HuH-7 (cell line): ENCODE results near the gene B9D1.

Experiments
- DNase-seq: peaks from one replicate; pipeline ENCODE4 v3.0.0; 2011; ENCODE audit warnings: low spot score

Gene B9D1

DNA sequence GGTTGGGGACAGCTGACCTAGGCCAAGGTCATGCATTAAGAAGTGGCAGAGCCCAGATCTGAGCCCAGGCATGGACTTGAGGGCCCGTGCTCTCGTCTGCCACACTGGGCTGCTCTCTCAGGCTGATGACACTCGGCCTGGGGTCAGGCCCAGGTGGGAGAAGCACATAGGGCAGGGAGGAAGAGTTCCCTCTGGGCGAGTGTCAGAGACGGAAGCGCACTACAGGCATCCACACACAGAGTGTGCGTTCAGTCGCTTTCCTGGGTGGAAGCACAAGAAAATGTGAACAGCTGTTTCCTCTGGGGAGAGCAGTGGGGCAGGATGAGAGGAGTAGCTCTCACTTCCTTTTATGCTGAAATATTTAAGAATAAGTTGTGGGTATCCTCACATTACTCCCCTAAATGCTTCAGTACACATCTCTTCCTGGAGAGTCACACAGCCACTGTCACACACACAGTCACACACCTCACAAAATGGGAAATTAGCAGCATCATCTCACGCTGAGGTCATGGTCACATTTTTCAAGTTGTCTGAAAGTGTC, 59.7 kb downstream of the B9D1 start:
- no peak for DNase-seq

DNA sequence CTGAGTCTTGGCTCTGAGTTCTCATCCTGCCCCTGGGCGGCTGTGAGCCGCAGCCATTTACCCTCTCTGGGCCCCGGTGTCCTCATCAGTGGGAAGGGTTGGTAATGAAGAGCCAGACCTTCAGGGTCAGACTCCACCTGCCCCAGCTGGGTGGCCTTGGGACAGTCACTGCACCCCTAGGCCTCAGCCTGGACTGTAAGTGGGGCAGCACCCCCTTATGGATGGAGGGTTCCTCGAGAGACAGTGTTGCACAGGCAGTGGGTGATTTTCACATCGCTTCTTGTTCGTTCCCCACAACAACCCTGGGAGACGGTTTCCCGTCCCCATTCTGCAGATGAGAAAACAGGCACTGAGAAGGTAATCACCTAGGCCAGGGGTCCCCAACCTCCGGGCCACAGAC, 60.5 kb downstream of the B9D1 start:
- DNase-seq: no peak

DNA sequence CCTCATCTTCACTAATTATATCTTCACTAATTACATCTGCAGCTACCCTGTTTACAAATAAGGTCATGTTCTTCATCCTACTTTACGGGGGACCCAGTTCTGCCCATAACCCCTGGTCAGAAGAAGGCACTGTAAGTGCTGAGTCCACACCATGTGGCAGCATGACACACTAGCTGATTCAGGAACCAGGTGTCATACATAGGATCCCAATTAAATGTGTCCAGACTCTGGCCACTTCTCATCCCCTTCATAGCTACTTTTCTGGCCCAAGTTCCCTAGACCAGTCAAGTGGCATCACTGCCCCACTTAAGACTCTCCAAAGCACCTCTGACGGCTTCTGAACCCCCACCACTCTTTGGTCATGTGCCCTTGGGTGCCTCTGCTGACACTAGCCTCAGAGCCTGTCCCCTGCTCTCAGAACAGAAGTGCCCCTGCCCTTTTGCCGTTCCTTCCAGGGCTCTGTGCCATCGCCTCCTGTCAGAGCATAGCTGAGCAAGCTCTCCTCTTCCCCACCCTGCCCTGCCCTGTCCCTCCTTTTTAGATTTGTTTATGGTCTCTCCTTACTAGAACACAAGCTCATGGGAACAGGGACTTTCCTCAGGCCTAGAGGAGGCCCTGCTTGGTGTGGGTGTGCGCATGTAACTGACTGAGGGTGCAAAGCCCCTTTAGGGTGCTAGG, 61.1 kb downstream of the B9D1 start:
- no peak for DNase-seq

DNA sequence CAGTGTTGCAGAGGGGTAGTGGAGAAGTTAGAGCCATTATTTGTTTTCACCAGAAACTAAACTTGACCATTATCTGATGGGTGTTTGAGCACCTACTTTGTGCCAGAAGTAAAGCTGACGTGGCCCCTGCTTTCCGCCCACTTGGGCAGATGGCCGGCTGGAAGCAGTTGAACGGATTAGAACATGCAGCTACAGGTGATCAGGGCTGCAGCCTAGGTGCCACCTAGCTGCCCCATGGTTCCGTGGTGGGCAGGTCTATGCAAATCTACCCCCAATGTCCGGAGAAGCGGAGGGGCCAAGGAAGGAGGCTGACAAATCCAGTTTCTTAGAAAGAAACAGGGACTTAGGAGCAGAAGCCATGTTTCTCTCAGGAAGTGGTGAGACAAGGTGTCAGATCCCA, 62.7 kb downstream of the B9D1 start:
- no peak for DNase-seq

DNA sequence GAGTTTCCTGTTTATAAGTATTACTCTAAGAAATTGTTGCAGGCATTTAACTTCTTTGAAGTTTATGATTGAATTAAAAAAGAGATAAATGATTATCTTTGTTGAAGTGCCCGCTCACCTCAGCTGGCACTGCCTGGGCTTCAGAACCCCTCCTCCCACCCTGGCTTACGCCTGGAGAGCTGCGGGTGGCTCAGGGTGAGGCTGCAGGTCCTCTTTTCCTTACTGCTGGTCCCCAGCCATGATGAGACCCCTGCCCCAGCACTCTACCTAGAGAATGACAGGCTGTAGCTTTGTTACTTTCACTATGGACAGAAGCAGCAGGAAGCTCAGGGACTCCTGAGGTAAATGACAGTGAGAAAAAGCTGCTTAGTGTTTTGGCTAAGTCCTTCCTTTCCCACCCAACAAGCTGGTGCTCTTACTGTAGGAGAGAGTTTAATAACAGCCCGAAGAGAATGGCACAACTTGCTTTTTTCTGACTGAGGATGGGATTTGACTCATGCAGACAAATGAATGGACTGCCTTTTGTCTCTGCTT, 63.2 kb downstream of the B9D1 start:
- DNase-seq: no peak

DNA sequence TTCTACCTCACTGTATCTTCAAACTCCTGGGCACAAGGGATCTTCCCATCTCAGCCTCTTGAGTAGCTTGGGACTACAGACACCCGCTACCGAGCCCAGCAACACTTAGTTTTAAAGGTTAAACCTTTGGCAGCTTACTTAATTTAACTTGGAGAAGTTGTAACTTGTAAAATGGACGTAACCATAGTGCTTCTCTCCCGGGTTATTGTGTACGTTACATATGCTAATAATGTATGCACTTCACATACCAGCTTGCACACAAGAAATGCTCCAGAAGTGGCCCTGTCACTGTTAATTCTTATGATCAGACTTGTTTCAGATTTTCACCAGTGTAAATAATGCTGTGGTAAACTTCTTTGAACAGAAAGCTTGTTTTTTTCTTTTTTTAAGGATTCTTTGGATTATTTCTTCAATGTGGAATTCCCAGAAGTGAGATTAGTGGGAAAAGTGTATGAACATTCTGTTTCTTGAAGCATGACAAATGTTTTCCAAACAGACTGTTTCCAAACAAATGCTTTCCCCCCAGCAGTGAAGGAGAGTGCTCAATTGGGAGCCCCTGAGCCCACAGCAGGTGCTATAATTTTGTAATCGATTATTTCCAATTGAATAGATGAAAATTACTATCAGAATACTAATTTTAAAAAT, 63.8 kb downstream of the B9D1 start:
- no peak for DNase-seq

DNA sequence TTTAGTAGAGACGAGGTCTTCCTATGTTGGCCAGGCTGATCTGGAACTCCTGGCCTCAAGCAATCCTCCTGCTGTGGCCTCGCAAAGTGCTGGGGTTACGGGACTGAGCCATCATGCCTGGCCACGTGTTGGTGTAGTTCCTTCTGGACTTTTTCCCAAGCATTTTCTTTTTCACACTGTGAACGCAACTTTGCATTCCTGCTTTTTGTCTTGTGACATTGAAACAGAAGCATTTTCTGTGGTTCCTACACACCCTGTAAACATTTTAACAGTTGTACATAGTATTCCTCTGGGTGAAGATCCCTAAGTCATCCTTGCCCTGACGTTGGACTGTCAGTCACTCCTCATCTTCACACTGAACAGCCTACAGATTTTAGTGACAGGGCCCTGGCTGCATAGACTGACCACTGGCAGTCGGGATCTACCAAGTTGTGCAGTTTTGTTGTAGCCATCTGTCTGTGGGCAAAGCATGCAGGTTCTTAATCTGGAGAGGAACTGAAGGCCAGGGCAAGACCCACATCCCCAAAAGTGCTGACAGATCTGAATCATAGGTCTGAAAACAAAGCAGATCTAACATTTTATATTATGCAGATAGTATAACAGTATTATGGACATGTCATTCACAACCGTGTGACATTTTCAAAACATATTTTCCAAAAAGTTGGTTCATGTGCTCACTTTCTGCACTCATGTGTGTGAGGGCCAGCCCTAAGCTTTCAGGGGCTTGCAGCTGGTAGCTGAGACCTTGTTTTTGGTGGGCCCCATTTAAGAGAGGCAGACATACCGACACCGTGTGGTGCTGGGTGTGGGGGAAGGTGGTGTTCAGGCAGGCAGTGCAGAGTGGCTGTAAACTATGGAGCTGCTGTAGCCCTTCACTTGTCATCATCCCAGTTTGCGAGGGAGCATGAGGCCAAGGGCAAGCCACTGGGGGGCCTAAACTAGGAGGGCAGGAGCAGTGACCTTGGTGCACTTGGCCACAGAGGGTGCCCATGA, 65.4 kb downstream of the B9D1 start:
- no peak for DNase-seq

DNA sequence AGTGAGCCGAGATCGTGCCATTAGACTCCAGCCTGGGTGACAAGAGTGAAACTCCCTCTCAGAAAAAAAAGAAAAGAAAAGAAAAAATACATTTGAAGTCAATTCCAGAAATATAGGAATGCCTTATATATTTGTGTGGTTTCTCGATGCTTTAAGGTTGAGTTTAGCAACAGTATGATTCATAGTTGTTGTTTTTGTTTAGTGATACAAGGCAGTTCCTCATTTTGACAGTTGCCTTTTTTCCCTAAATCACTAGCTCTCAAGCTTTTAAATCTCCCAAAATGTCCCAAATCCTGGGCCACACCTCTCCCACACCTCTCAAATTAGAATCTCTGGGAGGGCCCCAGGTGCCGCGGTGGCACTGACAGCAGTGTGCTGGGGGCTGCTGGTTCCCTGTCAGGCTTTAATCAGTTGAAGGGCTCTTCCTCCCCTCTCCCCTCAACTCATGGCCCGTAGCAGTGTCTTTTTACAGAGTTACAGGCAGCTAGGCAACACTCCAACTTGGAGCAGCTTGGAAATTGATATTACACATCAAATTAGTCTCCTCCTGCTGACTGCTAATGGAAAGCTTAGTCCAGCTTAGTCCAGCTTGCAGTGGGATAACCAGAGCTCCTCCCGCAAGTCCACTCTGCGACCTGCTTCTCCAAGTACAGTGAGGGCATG, 66.9 kb downstream of the B9D1 start:
- DNase-seq: no peak

DNA sequence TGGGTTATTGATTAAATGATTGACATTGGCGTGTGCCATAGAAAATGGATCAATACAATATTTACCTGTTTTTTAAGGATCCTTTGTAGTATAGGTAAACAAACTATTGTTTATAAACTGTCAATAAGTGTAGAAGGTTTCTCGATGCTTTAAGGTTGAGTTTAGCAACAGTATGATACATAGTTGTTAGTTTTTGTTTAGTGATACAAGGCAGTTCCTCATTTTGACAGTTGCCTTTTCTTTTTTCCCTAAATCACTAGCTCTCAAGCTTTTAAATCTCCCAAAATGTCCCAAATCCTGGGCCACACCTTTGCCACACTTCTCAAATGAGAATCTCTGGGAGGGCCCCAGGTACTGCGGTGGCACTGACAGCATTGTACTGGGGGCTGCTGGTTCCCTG, 68.1 kb downstream of the B9D1 start:
- no peak for DNase-seq
